ENCODE measurements around the gene MEF2C.

Gene MEF2C

DNA sequence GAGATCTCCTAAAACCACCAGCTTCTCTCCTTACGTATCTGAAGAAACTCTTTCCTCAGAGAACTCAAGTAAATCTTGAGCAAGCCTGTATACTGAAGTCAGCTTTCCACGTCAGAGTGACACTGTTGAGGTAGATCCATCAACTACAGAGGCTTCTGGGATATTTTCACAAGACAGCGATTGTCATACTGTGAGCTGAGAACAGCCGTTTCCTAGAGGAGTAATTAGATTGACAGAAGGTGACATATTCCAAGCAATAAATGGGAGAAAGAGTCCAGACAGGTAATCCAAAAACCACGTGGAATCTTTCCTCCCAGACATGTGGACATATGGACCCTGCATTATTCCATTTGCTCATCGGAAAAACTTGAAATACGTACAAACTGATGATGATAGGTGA, 117.2 kb downstream of the MEF2C start:
- no peak overlapping the region for H3K4me3 ChIP-seq (ENCODE audit: low read depth, low read length, poor library complexity, severe bottlenecking)
- no peaks in the 10 kb centered on the region for H3K9me2 ChIP-seq (ENCODE audit: low read depth, low read length)
- H3K4me2 ChIP-seq (ENCODE audit: low read length) = no peak overlapping the region
- H3F3A ChIP-seq (ENCODE audit: insufficient read depth, low read length) = no peaks in the 10 kb centered on the region
- H3K27me3 ChIP-seq (ENCODE audit: insufficient read depth, low read length) = no peaks in the 10 kb centered on the region
- peaks cover 72% of the 10 kb centered on the region for H3K36me3 ChIP-seq (ENCODE audit: insufficient read depth, low read length)
- no peak overlapping the region for H2AFZ ChIP-seq (ENCODE audit: low read length)
- no peaks in the 10 kb centered on the region for H4K20me1 ChIP-seq (ENCODE audit: insufficient read depth, low read length)
- no peaks in the 10 kb centered on the region for H3K4me1 ChIP-seq (ENCODE audit: insufficient read depth, low read length, severe bottlenecking)
- no peaks in the 10 kb centered on the region for H3K9me3 ChIP-seq (ENCODE audit: low read length)
- TF ChIP-seq, protein P1, sequence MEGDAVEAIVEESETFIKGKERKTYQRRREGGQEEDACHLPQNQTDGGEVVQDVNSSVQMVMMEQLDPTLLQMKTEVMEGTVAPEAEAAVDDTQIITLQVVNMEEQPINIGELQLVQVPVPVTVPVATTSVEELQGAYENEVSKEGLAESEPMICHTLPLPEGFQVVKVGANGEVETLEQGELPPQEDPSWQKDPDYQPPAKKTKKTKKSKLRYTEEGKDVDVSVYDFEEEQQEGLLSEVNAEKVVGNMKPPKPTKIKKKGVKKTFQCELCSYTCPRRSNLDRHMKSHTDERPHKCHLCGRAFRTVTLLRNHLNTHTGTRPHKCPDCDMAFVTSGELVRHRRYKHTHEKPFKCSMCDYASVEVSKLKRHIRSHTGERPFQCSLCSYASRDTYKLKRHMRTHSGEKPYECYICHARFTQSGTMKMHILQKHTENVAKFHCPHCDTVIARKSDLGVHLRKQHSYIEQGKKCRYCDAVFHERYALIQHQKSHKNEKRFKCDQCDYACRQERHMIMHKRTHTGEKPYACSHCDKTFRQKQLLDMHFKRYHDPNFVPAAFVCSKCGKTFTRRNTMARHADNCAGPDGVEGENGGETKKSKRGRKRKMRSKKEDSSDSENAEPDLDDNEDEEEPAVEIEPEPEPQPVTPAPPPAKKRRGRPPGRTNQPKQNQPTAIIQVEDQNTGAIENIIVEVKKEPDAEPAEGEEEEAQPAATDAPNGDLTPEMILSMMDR (IDR thresholded peaks at IDR 0.05; ENCODE audit: low read length) = no peak
- no peak for TF ChIP-seq EZH2 (IDR thresholded peaks at IDR 0.05; ENCODE audit: borderline replicate concordance, low read length)
- H3K27ac ChIP-seq (ENCODE audit: low read depth, low read length, poor library complexity, severe bottlenecking) = no peak overlapping the region
- 0 out of 2 replicates have a peak, but pooled peaks cover 4% of the 10 kb centered on the region for H3K79me2 ChIP-seq (ENCODE audit: insufficient read depth, low read length)
- H3K9ac ChIP-seq (ENCODE audit: low read length) = no peak overlapping the region

DNA sequence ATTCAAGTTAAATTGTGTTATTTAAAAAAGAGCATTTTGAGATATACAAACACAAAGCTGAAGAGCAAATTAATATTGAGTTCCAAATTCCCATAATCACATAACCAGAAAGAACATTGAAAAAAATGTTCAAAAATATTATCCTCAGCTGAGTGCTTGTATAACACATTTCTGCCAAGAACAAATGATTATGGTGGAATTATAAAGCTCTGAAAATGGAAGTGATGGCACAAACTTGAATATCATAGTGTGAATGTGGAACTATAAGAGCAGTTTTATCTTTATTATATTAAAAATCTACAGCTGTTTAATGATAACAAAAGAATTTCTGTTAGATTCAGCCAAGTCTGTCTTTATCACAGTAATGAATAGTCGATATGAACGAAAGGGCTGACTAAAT, 117.8 kb downstream of the MEF2C start:
- no peak for TF ChIP-seq EZH2 (IDR thresholded peaks at IDR 0.05; ENCODE audit: borderline replicate concordance, low read length)
- TF ChIP-seq, protein P1 (IDR thresholded peaks at IDR 0.05; ENCODE audit: low read length) = no peak
- no peaks in the 10 kb centered on the region for H3K27me3 ChIP-seq (ENCODE audit: insufficient read depth, low read length)
- no peak overlapping the region for H3K27ac ChIP-seq (ENCODE audit: low read depth, low read length, poor library complexity, severe bottlenecking)
- H3K4me1 ChIP-seq (ENCODE audit: insufficient read depth, low read length, severe bottlenecking) = no peaks in the 10 kb centered on the region
- no peak overlapping the region for H3K4me2 ChIP-seq (ENCODE audit: low read length)
- H3K9me3 ChIP-seq (ENCODE audit: low read length) = no peaks in the 10 kb centered on the region
- no peak overlapping the region for H3K9ac ChIP-seq (ENCODE audit: low read length)
- H3K4me3 ChIP-seq (ENCODE audit: low read depth, low read length, poor library complexity, severe bottlenecking) = no peak overlapping the region
- no peaks in the 10 kb centered on the region for H4K20me1 ChIP-seq (ENCODE audit: insufficient read depth, low read length)
- no peaks in the 10 kb centered on the region for H3F3A ChIP-seq (ENCODE audit: insufficient read depth, low read length)
- no peak overlapping the region for H2AFZ ChIP-seq (ENCODE audit: low read length)
- H3K36me3 ChIP-seq (ENCODE audit: insufficient read depth, low read length) = peaks cover 72% of the 10 kb centered on the region
- H3K79me2 ChIP-seq (ENCODE audit: insufficient read depth, low read length) = 0 out of 2 replicates have a peak, but pooled peaks cover 4% of the 10 kb centered on the region
- no peaks in the 10 kb centered on the region for H3K9me2 ChIP-seq (ENCODE audit: low read depth, low read length)

DNA sequence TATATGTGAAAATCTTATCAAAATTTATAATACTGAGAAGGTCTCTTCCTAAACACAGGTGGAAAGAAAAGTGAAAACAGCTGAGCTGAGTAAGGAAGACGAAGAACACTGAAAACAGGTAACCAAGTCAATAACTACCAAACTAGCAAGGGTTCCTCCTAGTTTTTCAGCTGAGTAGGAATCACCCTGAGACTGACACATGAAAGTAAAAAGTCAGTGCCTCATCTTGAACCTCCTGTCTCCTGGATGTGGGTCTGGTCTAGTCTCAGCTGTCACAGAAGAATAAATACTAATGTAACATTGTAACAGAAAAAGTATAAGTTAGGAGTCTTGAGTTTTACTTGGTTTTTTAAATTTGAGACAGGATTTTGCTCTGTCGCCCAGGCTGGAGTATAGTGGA, 121.0 kb downstream of the MEF2C start:
- Histone ChIP-seq H3K9me3 (ENCODE audit: low read length) (no peaks in the 10 kb centered on the region), H3K9me2 (ENCODE audit: low read depth, low read length) (no peaks in the 10 kb centered on the region), H3K27me3 (ENCODE audit: insufficient read depth, low read length) (no peaks in the 10 kb centered on the region), H4K20me1 (ENCODE audit: insufficient read depth, low read length) (no peaks in the 10 kb centered on the region), H2AFZ (ENCODE audit: low read length) (no peak overlapping the region), H3F3A (ENCODE audit: insufficient read depth, low read length) (no peaks in the 10 kb centered on the region), H3K79me2 (ENCODE audit: insufficient read depth, low read length) (0 out of 2 replicates have a peak, but pooled peaks cover 4% of the 10 kb centered on the region), H3K27ac (ENCODE audit: low read depth, low read length, poor library complexity, severe bottlenecking) (no peak overlapping the region), H3K4me3 (ENCODE audit: low read depth, low read length, poor library complexity, severe bottlenecking) (no peak overlapping the region), H3K36me3 (ENCODE audit: insufficient read depth, low read length) (peaks cover 76% of the 10 kb centered on the region), H3K4me1 (ENCODE audit: insufficient read depth, low read length, severe bottlenecking) (no peaks in the 10 kb centered on the region), H3K9ac (ENCODE audit: low read length) (no peak overlapping the region), H3K4me2 (ENCODE audit: low read length) (no peak overlapping the region)
- no peak for TF ChIP-seq EZH2 (IDR thresholded peaks at IDR 0.05; ENCODE audit: borderline replicate concordance, low read length)
- TF ChIP-seq, protein P1 (IDR thresholded peaks at IDR 0.05; ENCODE audit: low read length) = no peak
